Stimulated activated CD8-positive, alpha-beta memory T cell treated with anti-CD3 and anti-CD28 coated beads, Interleukin-4, amount 100 ng/mL, for 24 hours (primary cell): ENCODE data around the gene CAPS.

ENCODE experiments used
- DNase-seq: peaks from one replicate; pipeline ENCODE4 v3.0.0-alpha.2; 2020; ENCODE audit warnings: low read depth

Gene CAPS

DNA sequence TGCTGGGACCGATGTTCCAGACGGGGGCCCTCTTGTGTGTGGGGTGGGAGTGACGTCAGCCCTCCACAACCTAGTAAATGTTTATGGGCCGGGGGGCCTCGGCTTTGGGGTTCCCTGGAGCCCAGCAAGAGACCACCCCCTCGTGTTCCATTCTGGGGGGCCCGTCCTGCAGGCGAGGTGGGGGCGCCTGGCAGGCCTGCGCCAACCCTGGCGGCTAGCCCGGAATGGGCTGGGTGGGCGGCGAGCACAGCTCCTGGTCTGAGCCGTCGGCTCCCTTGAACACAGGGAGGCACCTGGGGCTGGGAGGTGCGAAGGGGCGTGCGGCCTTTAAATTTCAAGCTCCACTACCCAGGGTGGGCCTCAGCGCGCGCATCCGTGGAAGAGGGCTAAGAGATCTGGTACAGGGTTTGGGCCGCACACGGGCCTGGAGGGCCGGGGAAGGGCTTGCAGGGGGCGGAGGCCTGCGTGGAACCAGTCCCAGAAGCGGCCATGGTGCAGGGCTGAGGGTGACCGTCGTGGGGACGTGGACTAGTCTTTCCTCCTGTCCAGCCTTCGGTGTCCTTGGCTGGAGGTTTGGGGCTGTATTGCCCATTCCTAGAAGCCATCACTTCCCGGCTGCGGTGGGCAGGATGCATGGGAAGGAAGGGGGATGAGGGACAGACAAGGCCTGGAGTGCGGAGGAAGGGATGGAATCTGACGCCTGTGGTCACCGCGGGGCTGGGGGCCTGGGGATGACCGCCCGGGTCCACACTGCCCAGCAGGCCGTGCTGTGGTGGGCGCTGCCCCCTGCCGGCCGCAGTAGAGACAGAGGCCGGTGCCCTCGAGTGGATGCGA lies 21.9 kb upstream of the CAPS start:
- no peak for DNase-seq

- no peak for DNase-seq
Observed at GRCh38 chr19:5892772-5893275, 21.2 kb upstream of the CAPS start.

GRCh38 chr19:5893296-5893903 lies 20.7 kb upstream of the CAPS start:
- DNase-seq, result no peak

DNA sequence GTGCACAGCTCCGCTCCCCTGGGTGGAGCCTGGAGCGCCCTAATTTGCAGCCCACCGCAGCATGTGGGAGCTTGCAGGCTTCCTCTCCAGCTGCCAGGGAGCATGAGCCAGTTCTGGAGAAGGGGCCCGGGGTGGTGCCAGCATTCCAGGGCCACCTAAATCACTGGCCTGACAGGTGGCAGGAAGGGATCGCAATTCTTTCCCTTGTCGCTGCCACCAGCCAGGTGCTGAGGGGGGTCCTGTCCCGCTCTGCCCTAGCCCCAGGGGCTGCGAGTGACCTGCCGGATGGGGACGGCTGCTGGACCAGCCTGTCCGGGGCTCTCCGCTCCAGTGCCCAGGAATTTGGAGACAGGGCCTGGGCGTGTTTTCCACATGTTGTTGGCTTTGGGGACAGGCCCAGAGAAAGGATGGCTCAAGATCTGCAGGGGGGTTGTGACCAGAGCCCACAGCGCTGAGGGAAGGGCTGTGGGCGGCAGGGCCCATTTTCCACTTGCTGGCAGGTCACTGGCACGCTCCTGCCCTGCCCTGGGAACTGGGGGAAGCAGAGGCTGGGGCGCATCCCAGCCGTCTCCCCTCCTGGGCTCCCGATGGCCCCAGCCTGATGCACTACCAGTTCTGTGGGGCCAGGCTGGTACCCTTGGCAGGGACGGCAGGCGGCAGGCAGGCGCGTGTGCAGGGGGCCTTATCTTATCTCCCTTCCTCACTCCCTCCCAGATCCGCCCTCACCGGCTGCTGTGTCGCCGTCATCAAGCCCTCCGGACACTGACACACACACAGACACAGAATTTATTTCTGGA lies 19.9 kb upstream of the CAPS start:
- DNase-seq, result no peak

DNA sequence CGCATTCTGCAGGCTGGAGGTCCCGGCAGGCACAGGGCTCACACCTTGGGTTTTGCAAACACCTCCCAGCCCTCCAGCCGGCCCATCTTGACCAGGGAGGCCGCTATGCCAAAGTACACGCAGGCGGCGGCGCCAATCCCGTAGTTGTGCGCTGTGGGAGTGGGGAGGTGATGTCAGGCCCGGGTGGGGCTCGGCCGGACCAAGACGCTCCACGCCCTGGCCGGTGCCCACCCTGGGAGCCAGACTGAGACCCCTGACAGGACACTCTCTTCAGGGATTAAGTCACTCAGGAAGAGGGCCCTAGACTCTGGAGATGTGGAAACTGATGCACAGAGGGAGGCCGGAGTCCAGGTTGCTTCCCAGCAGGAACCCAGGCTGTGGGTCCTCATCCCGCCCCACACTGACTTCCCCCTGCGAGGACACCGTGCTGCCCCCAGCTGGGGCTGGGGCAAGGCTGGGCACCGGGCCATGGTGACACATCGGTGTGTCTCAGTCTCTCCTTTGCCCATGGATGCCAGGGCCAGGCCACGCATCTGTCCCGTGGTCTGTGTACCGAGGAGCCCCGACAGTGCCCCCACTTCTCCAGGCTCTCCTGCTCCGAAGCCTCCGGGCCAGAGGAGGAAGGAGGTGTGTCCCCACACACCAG lies 19.2 kb upstream of the CAPS start:
- DNase-seq, result no peak

- DNase-seq, result no peak
Observed at GRCh38 chr19:5895409-5895808, 18.6 kb upstream of the CAPS start.

GRCh38 chr19:5895890-5896289 lies 18.2 kb upstream of the CAPS start:
- no peak for DNase-seq

DNA sequence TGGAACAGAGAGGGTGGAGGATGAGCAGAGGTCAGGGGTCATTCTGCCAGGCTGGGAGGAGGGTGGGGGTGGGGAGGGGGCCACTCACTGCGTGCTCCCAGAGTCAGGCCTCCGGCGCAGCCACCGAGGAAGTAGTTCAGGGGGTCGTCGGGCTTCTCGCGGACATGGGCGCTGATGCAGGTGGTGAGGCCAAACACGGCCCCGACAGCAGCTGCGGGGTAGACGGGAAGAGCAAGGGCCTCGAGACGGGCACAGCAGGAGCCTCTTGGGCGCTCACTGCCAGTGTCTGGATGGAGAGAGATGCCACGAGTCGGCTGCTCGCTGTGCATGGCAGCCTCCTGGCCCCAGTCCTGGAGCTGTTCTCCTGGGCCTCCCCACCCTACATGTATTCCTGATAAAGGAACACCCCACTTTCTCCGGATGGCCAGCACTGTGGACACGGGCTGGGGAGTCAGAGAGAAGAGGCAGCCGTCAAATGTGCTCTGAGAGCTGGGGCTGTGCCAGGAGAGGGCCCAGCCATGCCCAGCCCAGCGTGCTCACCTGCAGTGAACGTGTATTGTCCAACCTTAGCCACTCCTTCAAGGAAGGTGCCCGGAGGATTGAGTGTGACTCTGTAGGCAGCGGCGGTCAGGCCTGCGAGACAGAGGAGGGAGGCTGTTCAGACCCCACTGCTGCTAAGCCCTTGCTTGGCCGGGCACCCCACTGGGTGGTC lies 17.5 kb upstream of the CAPS start:
- no peak for DNase-seq

- DNase-seq, result no peak
Observed at GRCh38 chr19:5897189-5897969, 16.7 kb upstream of the CAPS start.

DNA sequence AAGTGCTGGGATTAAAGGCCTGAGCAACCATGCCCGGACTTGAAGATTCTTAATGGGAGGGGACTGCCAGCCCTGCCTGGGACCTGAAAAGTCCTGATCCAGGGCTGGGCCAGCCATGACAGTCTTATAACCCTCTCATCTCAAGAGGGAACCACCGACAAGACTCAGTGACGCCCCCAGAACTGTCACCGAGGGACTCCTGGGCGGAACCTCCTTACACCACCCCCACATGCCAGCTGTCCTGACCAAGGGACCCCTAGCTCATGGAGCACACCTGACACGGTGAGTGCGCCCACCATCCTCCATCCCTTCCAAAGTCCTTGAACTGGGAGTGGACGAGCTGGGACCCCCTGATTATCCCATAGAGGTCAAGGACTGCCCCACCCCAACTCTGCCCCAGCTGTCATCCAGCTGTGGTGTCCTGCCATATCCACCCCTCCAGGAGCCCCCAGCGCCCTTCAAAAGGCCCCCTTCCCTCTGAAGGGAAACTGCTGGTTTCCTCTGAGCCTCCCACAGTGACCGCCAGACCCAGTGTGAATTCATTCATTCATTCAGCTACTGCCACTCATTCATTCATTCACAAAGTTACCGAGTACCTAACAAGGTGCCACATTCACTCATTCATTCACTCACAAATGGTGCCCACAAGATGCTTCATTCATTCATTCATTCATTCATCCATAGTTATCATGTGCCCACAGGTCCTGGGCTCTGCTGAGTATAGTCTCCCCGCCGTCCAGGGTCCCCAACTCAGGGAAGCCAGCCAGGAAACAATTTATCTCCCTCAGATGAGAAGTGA lies 14.1 kb upstream of the CAPS start:
- no peak for DNase-seq

GRCh38 chr19:5900976-5901375 lies 13.1 kb upstream of the CAPS start:
- DNase-seq, result no peak

GRCh38 chr19:5903056-5903623 lies 10.9 kb upstream of the CAPS start:
- no peak for DNase-seq

DNA sequence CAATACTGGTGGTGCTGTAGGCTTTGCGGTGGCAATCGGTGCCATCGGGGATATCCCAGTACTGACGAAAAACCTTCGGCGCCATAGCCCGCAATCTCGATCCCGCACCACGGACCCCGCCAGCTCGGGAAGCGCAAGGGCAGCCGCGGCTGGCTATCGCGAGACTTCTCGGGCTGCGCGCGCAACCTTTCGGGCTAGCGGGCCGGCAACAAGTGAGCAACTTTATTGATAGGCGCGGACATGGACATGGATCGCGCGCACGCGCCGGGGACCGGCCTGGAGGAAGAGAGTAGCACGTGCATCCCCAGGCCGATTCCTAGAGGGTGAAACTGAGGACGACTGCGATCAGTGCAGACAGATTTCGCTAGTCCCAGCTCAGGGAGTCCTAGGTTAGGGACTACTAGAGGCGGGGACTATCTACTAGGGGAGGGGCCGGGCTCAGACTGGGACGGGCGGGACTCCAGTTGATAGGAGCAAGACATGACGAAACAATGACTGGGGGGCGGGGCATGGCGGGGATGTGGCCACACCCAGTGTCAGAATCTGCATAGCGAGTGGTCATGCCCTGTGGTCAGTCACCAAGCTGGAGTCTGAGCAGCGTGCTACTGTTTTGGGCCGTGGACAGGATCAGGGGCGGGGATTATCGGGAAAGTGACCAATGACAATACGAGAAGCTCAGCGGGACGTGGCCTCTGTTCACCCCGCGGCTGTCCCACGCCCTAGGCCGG lies 10.3 kb upstream of the CAPS start, which contains the start of gene NDUFA11:
TSS of gene NDUFA11 (minus strand) at position 167 of the 728 bp plus-strand sequence. CDS start at position 85, 82 bp downstream.
- peak; percentile 94 for DNase-seq

GRCh38 chr19:5904352-5905113 lies 9.5 kb upstream of the CAPS start, which contains the start of gene VMAC:
Gene VMAC, plus strand, starts transcription at chr19:5904872. Its CDS starts 19 bp downstream, at chr19:5904891.
- DNase-seq, result peak; percentile 100

DNA sequence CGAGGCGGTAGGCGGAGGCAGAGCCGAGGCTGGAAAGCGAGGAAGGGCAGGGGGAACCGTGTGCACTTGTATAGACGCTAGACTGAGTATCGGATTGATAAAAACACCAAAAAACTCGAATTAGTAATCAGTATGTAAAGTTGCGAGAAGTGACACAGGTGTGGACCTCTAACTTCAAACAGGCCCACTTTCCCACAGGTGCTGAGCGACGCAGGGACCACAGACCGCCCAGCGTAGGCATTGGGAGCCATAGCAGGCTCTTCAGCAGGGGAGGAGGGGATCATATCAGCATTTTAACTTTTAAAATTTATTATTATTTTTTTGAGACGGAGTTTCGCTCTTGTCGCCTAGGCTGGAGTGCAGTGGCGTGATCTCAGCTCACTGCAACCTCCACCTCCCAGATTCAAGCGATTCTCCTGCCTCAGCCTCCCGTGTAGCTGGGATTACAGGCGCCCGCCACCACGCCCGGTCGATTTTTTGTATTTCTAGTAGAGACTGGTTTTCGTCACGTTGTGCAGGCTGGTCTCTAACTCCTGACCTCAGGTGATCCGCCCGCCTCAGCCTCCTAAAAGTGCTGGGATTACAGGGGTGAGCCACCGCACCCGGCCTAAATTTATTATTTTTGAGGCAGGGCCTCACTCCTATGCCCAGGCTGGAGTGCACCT lies 8.8 kb upstream of the CAPS start:
- DNase-seq, result no peak

- DNase-seq, result no peak
Observed at GRCh38 chr19:5907241-5907640, 6.8 kb upstream of the CAPS start.

GRCh38 chr19:5908773-5909442 lies 5.1 kb upstream of the CAPS start:
- DNase-seq, result no peak
